D721Med (cell line): Measurements from ENCODE around the gene ZNF496.

Source experiments
- DNase-seq: peaks from one replicate; pipeline ENCODE4 v3.0.0; 2011; ENCODE audit warnings: low spot score; ENCODE audit not compliant: insufficient read length
- FAIRE-seq: peaks from 2 replicates; lab custom pipeline; 2011; peaks lifted over from hg19 to GRCh38; lab: Jason Lieb, UNC
- TF ChIP-seq, protein P1 (sequence below): IDR thresholded peaks from 2 replicates; pipeline ENCODE4 v1.5.1; 2012; ENCODE audit warnings: mild to moderate bottlenecking, control low read depth; ENCODE audit not compliant: insufficient read depth; ENCODE audit errors: missing control alignments

ZNF496 gene

DNA sequence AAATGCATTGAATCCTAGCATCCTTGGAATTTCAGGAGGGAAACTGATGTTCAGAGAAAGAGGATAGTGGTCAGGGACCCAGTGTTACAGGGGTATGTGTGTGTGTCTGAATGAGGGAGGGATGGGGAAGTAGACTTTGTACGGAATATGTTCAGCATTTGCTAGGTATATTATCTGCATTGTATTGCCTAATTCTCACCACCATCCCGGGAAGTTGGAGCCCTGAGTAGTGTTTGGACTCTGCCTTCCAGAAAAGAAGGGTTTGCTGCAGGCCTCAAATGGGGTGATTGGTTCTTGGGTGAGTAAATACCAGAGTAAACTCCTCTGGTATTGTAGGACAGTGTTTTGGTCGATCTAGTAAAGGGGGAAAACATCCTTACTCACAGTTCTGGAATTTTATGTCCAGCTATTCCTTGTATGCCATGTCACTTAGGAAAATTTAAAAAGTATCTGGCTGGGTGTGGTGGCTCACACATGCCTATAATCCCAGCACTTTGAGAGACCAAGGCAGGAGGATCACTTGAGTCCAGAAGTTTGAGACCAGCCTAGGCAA lies 7.1 kb upstream of the ZNF496 start:
- FAIRE-seq = no peak
- no peak for DNase-seq
- TF ChIP-seq, protein P1, sequence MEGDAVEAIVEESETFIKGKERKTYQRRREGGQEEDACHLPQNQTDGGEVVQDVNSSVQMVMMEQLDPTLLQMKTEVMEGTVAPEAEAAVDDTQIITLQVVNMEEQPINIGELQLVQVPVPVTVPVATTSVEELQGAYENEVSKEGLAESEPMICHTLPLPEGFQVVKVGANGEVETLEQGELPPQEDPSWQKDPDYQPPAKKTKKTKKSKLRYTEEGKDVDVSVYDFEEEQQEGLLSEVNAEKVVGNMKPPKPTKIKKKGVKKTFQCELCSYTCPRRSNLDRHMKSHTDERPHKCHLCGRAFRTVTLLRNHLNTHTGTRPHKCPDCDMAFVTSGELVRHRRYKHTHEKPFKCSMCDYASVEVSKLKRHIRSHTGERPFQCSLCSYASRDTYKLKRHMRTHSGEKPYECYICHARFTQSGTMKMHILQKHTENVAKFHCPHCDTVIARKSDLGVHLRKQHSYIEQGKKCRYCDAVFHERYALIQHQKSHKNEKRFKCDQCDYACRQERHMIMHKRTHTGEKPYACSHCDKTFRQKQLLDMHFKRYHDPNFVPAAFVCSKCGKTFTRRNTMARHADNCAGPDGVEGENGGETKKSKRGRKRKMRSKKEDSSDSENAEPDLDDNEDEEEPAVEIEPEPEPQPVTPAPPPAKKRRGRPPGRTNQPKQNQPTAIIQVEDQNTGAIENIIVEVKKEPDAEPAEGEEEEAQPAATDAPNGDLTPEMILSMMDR = no peak

DNA sequence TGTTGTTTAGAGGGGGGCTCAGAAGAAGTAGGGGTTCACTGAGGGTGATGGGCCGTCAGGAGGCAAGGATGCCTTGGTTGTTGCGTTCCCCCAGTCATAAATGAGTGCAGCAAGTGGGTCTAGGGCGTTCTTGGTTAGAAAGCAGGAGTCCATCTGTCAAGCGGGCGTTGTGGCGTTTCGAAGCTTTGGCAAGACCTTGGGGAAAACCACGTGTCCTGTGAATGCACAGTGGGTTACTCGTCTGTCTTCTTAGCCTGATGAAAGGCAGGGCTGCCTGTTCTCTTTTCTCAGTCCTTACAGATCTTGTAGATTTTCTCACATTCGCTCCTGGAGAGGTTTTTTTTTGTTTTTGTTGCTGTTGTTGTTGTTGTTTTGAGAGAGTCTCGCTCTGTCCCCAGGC lies 6.3 kb upstream of the ZNF496 start:
- no peak for FAIRE-seq
- TF ChIP-seq, protein P1 = no peak
- no peak for DNase-seq

DNA sequence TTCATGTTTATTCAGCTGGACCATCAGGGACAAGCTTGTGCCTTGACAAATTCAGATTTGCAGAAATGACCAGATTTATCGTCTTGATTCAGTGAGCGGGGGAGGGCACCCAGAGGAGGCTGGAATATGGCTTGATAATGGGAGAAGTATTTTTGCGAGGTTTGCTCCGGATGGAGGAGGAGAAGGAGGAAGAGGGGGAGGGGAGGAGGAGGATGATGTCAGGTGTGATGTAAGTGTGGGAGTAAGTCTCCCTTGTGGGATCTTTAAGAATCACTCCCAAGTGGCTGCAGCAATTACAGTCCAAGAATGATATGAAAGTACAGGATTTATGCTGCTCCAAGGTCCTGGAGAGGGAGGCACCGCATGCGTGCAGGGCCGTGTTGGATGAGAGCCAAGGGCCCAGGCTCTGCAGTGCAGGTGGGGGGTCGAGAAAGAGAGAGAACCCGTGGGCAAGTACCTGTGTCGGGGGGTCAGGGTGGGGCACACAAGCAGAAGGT lies 5.6 kb upstream of the ZNF496 start:
- FAIRE-seq = no peak
- DNase-seq = no peak
- TF ChIP-seq, protein P1 = no peak

DNA sequence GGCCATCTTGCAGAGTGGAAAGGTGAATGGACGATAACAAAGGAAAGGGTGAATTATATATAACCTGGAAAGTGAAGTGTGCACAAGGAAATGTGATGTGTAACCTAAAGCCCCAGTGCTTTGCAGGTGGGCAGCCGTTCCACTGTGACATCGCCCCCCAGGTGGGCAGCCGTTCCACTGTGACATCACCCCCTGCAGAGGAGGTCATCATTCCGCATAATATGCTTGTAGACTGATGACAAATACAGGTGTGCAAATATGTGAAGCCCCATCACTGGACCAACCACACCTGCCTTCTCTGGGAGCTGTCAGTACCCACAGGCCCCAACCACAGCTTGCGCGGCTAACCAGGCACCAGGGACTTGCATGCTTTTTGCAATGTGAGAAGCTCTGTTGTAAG lies 4.7 kb upstream of the ZNF496 start:
- no peak for DNase-seq
- no peak for FAIRE-seq
- TF ChIP-seq, protein P1 = no peak

DNA sequence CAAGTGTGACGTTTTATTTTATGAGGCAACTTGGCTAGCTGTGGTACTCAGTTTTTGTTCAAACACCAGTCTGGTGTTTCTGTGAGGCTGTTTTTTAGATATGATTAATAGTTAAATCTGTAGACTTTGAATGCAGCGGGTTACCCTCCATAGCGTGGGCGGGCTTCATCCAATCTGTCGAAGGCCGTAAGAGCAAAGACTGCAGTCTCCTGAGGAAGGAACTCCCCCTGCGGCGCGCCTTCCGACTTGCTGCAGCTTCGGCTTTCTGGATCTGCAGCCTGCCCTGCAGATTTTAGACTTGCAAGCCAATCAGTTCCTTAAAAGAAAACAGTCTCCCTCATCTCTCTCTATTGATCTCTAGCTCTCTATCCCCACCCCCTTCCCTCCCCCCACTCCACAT lies 4.2 kb upstream of the ZNF496 start:
- TF ChIP-seq, protein P1 = no peak
- no peak for FAIRE-seq

DNA sequence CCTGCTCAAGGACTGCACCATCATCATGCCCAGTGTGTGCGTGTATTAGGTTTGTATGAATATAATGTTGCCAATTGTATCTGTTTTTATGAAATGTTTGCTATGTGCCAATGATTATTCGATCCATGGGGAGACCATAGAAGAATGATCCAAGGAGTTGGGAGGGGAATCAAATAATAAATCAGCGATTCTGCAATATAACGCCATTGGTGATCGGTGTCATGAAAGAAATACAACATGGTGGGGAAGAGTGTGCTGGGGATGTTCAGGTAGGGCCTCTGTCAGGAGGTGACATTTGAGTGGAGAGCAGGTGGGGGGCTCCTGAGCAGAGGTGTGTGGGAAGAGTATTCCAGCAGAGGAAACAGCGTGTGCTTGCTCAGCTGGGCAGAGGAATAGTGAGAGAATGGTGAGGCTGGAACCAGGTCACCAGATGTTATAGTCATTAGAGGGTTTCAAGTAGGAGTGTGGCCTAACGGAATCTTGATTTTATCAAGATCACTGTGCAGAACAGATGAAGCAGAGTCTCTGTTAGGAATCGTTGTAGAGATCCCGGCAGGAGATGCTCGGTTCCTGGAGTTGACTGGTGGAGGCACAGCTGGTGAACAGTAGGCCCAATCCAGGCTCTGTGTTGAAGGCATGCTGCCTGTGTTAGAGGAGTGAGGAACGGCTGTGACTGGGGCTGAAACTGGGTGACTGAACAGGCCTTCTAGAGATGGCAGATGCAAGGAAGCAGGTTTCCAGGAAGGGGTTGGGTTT lies 2.9 kb upstream of the ZNF496 start:
- DNase-seq (no peak), FAIRE-seq (no peak)
- TF ChIP-seq, protein P1 = no peak

More for the DNA sequence above, 4.2 kb upstream of the ZNF496 start:
- no peak for DNase-seq
